Measurements from ENCODE around the gene KRTAP22-2. TPM values are rescaled to one million over a fixed set of nuclear protein-coding genes. Genes with fewer than 3 reads are reported as not detected.

The KRTAP22-2 gene
- polyA plus RNA-seq, 2 of the 4 experiments (the other 2 are of a cell fraction), result not detected

DNA sequence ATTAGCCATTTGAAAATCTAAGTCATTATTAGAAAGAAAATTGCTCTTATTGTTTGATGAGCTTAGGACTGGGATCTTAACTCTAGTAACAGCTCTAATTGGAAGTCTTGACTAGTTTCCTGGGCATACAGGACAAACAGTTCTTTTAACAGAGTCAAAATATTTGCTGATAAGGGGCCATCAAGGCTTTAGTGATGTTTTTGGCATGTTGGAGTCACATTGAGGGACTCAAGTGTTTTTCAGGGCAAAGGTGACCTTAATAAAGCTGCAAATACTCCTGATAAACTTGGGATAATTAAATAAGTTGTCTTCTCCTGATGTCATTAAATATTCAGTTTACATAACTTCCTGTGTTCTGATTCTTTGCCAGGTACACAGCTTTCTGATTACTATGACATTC is 22.6 kb downstream of the KRTAP22-2 start:
- H3K4me3 ChIP-seq, result no peak overlapping the region
- no peak for DNase-seq (ENCODE audit: low read depth in 1 of 2, low spot score in 1 of 2)
- ATAC-seq, result no peak
- ChIA-PET POLR2A (no interaction called here), CTCF (no interaction called here)
- no peak for TF ChIP-seq ESRRA (IDR thresholded peaks at IDR 0.05; ENCODE audit: borderline replicate concordance, low read length)
- TF ChIP-seq FOSL2 (IDR thresholded peaks at IDR 0.05), result no peak
- no peak for TF ChIP-seq FOSL2 (CRISPR knock-in tag; IDR thresholded peaks at IDR 0.05)
- no peak for TF ChIP-seq POLR2AphosphoS2 (conservative IDR thresholded peaks at IDR 0.05; ENCODE audit: low read length)
- no peak for TF ChIP-seq HOXA7 (CRISPR knock-in tag; IDR thresholded peaks at IDR 0.05)
- H3K9me3 ChIP-seq, result no peaks in the 10 kb centered on the region
- no peak overlapping the region for H3K4me2 ChIP-seq
- H3K4me1 ChIP-seq, result no peaks in the 10 kb centered on the region
- FAIRE-seq, result no peak
- no peak overlapping the region for H3K27ac ChIP-seq

- Histone ChIP-seq H3K9me3 (no peaks in the 10 kb centered on the region), H3K27ac (no peak overlapping the region), H3K4me2 (no peak overlapping the region), H3K4me3 (no peak overlapping the region), H3K4me1 (no peaks in the 10 kb centered on the region)
- ATAC-seq (no peak), FAIRE-seq (no peak), DNase-seq (ENCODE audit: low read depth in 1 of 2, low spot score in 1 of 2) (no peak)
- ChIA-PET POLR2A (no interaction called here), CTCF (no interaction called here)
- no peak for TF ChIP-seq REST (IDR thresholded peaks at IDR 0.05)
- no peak for TF ChIP-seq RNF2 (IDR thresholded peaks at IDR 0.05; ENCODE audit: borderline replicate concordance, low read depth)
- no peak for TF ChIP-seq MAX (IDR thresholded peaks at IDR 0.05)
- no peak for TF ChIP-seq ELK1 (IDR thresholded peaks at IDR 0.05; ENCODE audit: low read depth, low read length)
- no peak for TF ChIP-seq TP53 (CRISPR knock-in tag; IDR thresholded peaks at IDR 0.05)
- no peak for TF ChIP-seq POLR2AphosphoS2 (conservative IDR thresholded peaks at IDR 0.05; ENCODE audit: low read length)
- no peak for TF ChIP-seq JUNB (IDR thresholded peaks at IDR 0.05)
- no peak for TF ChIP-seq BCL3 (IDR thresholded peaks at IDR 0.05)
- TF ChIP-seq ZNF302 (CRISPR knock-in tag; IDR thresholded peaks at IDR 0.05), result no peak
- no peak for TF ChIP-seq ZC3H11A (IDR thresholded peaks at IDR 0.05)
- TF ChIP-seq ATOH8 (CRISPR knock-in tag; IDR thresholded peaks at IDR 0.05; ENCODE audit: low read depth), result no peak
- TF ChIP-seq RFX5 (IDR thresholded peaks at IDR 0.05), result no peak
- TF ChIP-seq HMGXB4 (CRISPR knock-in tag; IDR thresholded peaks at IDR 0.05; ENCODE audit: borderline replicate concordance), result no peak
- no peak for TF ChIP-seq FOXS1 (CRISPR knock-in tag; IDR thresholded peaks at IDR 0.05)
- TF ChIP-seq KDM5A (IDR thresholded peaks at IDR 0.05), result no peak
- TF ChIP-seq, protein P1, sequence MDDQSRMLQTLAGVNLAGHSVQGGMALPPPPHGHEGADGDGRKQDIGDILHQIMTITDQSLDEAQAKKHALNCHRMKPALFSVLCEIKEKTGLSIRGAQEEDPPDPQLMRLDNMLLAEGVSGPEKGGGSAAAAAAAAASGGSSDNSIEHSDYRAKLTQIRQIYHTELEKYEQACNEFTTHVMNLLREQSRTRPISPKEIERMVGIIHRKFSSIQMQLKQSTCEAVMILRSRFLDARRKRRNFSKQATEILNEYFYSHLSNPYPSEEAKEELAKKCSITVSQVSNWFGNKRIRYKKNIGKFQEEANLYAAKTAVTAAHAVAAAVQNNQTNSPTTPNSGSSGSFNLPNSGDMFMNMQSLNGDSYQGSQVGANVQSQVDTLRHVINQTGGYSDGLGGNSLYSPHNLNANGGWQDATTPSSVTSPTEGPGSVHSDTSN (IDR thresholded peaks at IDR 0.05), result no peak
- TF ChIP-seq E2F6 (IDR thresholded peaks at IDR 0.05; ENCODE audit: borderline replicate concordance, low read depth), result no peak
- no peak for TF ChIP-seq HOXB13 (CRISPR knock-in tag; IDR thresholded peaks at IDR 0.05; ENCODE audit: low read depth)
- TF ChIP-seq NFE2L2 (conservative IDR thresholded peaks at IDR 0.05; ENCODE audit: low read length), result no peak
- WGBS (ENCODE audit: missing lambda C conversion rate), result 18% methylated on average over 2 of the region's 2 CpGs
These were observed 26.6 kb downstream of the KRTAP22-2 start for GRCh38 chr21:30563630-30564029.

Measured in A549 (cell line).